Endodermal cell (in vitro differentiated cells): ENCODE data around the gene ATXN7L3. TPM values are rescaled to one million over a fixed set of nuclear protein-coding genes. Genes with fewer than 3 reads are reported as not detected.

Experiments used
- DNase-seq: peaks from one replicate; pipeline ENCODE4 v3.0.0-alpha.2; 2017
- H3K27ac ChIP-seq: 2 replicates; pipeline ENCODE4 v1.5.1; 2013; ENCODE audit warnings: mild to moderate bottlenecking, low read depth, low read length, moderate library complexity
- H3K27me3 ChIP-seq: 2 replicates; pipeline ENCODE4 v1.6.1; 2013; ENCODE audit warnings: mild to moderate bottlenecking, low read length, moderate library complexity; ENCODE audit not compliant: insufficient read depth, control insufficient read depth, poor library complexity, severe bottlenecking
- H3K36me3 ChIP-seq: 2 replicates; pipeline ENCODE4 v1.7.0; 2013; ENCODE audit warnings: mild to moderate bottlenecking, low read length, moderate library complexity; ENCODE audit not compliant: control insufficient read depth, insufficient read depth
- H3K4me1 ChIP-seq: one replicate; pipeline ENCODE4 v1.7.0; 2013; ENCODE audit warnings: low read length; ENCODE audit not compliant: control insufficient read depth, insufficient read depth
- H3K4me3 ChIP-seq: 2 replicates; pipeline ENCODE4 v1.5.1; 2013; ENCODE audit warnings: mild to moderate bottlenecking, low read length, moderate library complexity
- H3K9ac ChIP-seq: 2 replicates; pipeline ENCODE4 v1.6.1; 2013; ENCODE audit warnings: mild to moderate bottlenecking, low read length, moderate library complexity; ENCODE audit not compliant: poor library complexity, severe bottlenecking; ENCODE audit errors: extremely low read depth
- H3K9me3 ChIP-seq: 2 replicates; pipeline ENCODE4 v1.6.1; 2013; ENCODE audit warnings: mild to moderate bottlenecking, low read length, moderate library complexity; ENCODE audit not compliant: control insufficient read depth
- H3K27ac Mint-ChIP-seq: 2 replicates; pipeline ENCODE4 v1.8.0; 2020; ENCODE audit warnings: mixed read lengths
- H3K27me3 Mint-ChIP-seq: 2 replicates; pipeline ENCODE4 v1.8.0; 2021; ENCODE audit warnings: mild to moderate bottlenecking, mixed read lengths; ENCODE audit not compliant: insufficient read depth
- H3K36me3 Mint-ChIP-seq: 2 replicates; pipeline ENCODE4 v1.8.0; 2020; ENCODE audit warnings: low read depth, mixed read lengths
- H3K4me1 Mint-ChIP-seq: 2 replicates; pipeline ENCODE4 v1.8.0; 2020; ENCODE audit warnings: mixed read lengths
- H3K4me3 Mint-ChIP-seq: 2 replicates; pipeline ENCODE4 v1.8.0; 2020; ENCODE audit warnings: mild to moderate bottlenecking, moderate library complexity, mixed read lengths
- H3K9me3 Mint-ChIP-seq: 2 replicates; pipeline ENCODE4 v1.8.0; 2020; ENCODE audit warnings: mild to moderate bottlenecking, mixed read lengths
- WGBS, 2 experiments: methylation state at CpG; one replicate each; pipeline versions ENCODE4 v1.1.5 to v1.1.7; 2013; ENCODE audit warnings: missing lambda C conversion rate in 2 of 2, mixed read lengths in 1 of 2; ENCODE audit not compliant: insufficient coverage in 1 of 2, insufficient read length in 1 of 2; 5-methylcytosine and 5-hydroxymethylcytosine counted together
- total RNA-seq, 2 donors: library from RNA; stranded (reverse); fragmentation: NEBNext Ultra II Directional in 1 of 2; extraction: Animal tissue kit (Norgen Biotek cat#: 25700) in 1 of 2; gene quantifications; 2 replicates in 1 of 2; 3 replicates in 1 of 2; pipeline ENCODE4 v1.2.1, GENCODE V29; 2021
- TF ChIP-seq, protein P1 (sequence below): fragments of 200-600 bp; sonication (generic); conservative IDR thresholded peaks from 2 replicates; pipeline ENCODE4 v1.5.0; 2021; ENCODE audit warnings: antibody characterized with exemption, mild to moderate bottlenecking

ATXN7L3 gene
- total RNA-seq, 2 donors from 2014 or later: 118 to 144 TPM

DNA sequence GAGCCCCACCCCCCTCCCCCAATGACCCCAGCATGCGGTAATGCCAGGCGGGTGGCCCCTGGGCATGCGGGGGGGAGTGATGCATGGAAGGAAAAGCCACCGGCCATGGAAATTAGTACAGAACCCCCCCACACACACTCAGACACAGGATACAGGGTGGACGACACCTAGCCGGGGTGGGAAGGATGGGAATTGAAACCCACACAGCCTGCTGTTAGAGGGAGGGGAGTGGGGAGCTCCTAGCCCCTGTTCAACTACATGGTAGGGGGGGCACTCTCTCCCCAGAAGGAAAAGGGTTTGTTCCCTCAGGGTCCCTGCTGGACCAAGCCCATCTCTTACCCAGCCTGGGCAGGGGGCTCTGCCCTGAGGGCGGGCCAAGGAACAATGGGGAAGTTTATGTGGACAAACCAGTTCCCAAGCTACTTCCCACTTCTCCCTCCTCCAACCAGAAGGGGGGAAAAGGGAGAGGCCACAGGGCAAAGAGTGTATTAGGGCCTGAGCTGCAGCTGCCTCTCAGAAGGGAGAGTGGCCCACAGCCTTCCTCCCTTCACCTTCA is 7.7 kb downstream of the ATXN7L3 start:
- Mint-ChIP-seq H3K9me3 (no peaks in the 10 kb centered on the region), H3K27ac (peak overlapping the region; percentile 72), H3K4me3 (no peak overlapping the region), H3K27me3 (no peaks in the 10 kb centered on the region), H3K36me3 (peaks cover 46% of the 10 kb centered on the region), H3K4me1 (peaks cover 18% of the 10 kb centered on the region)
- TF ChIP-seq, protein P1, sequence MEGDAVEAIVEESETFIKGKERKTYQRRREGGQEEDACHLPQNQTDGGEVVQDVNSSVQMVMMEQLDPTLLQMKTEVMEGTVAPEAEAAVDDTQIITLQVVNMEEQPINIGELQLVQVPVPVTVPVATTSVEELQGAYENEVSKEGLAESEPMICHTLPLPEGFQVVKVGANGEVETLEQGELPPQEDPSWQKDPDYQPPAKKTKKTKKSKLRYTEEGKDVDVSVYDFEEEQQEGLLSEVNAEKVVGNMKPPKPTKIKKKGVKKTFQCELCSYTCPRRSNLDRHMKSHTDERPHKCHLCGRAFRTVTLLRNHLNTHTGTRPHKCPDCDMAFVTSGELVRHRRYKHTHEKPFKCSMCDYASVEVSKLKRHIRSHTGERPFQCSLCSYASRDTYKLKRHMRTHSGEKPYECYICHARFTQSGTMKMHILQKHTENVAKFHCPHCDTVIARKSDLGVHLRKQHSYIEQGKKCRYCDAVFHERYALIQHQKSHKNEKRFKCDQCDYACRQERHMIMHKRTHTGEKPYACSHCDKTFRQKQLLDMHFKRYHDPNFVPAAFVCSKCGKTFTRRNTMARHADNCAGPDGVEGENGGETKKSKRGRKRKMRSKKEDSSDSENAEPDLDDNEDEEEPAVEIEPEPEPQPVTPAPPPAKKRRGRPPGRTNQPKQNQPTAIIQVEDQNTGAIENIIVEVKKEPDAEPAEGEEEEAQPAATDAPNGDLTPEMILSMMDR: no peak
- peaks cover 6% of the 10 kb centered on the region for H3K4me1 ChIP-seq
- DNase-seq: peak; percentile 85
- peaks cover 61% of the 10 kb centered on the region for H3K36me3 ChIP-seq
- WGBS, 2 experiments: 82% methylated on average over 2 of the region's 7 CpGs; no CpG with 5 or more reads in 1 of the 2 experiments
- no peaks in the 10 kb centered on the region for H3K9me3 ChIP-seq
- no peaks in the 10 kb centered on the region for H3K27me3 ChIP-seq
- H3K27ac ChIP-seq: peak overlapping the region; percentile 60
- H3K4me3 ChIP-seq: no peak overlapping the region
- no peak overlapping the region for H3K9ac ChIP-seq

DNA sequence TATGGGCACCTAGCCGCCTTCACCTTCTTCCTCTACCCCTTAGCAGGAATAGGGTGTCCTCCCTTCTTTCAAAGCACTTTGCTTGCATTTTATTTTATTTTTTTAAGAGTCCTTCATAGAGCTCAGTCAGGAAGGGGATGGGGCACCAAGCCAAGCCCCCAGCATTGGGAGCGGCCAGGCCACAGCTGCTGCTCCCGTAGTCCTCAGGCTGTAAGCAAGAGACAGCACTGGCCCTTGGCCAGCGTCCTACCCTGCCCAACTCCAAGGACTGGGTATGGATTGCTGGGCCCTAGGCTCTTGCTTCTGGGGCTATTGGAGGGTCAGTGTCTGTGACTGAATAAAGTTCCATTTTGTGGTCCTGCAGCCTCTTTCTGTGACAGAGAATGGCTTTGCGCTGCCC is 8.3 kb downstream of the ATXN7L3 start:
- no peaks in the 10 kb centered on the region for H3K27me3 Mint-ChIP-seq
- H3K27ac Mint-ChIP-seq: peak overlapping the region; percentile 72
- no peak overlapping the region for H3K27ac ChIP-seq
- H3K9me3 Mint-ChIP-seq: no peaks in the 10 kb centered on the region
- peaks cover 55% of the 10 kb centered on the region for H3K36me3 ChIP-seq
- peaks cover 41% of the 10 kb centered on the region for H3K36me3 Mint-ChIP-seq
- H3K4me1 Mint-ChIP-seq: peaks cover 16% of the 10 kb centered on the region
- no peak overlapping the region for H3K4me3 Mint-ChIP-seq
- TF ChIP-seq, protein P1: no peak
- 94 to 96% methylated on average over 4 to 5 of the region's 5 CpGs for WGBS, 2 experiments
- H3K27me3 ChIP-seq: no peaks in the 10 kb centered on the region
- no peaks in the 10 kb centered on the region for H3K9me3 ChIP-seq
- no peak overlapping the region for H3K9ac ChIP-seq
- peaks cover 6% of the 10 kb centered on the region for H3K4me1 ChIP-seq
- no peak for DNase-seq
- H3K4me3 ChIP-seq: no peak overlapping the region

DNA sequence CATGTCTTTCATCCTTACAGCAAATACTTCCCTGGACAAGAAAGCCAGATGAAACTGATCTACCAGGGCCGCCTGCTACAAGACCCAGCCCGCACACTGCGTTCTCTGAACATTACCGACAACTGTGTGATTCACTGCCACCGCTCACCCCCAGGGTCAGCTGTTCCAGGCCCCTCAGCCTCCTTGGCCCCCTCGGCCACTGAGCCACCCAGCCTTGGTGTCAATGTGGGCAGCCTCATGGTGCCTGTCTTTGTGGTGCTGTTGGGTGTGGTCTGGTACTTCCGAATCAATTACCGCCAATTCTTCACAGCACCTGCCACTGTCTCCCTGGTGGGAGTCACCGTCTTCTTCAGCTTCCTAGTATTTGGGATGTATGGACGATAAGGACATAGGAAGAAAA is 9.2 kb downstream of the ATXN7L3 start:
- Histone ChIP-seq H3K36me3 (peaks cover 48% of the 10 kb centered on the region), H3K4me1 (peaks cover 6% of the 10 kb centered on the region), H3K9ac (no peak overlapping the region), H3K4me3 (no peak overlapping the region), H3K9me3 (no peaks in the 10 kb centered on the region), H3K27me3 (no peaks in the 10 kb centered on the region), H3K27ac (no peak overlapping the region)
- WGBS, 2 experiments: 94 to 97% methylated on average over 5 to 10 of the region's 10 CpGs
- TF ChIP-seq, protein P1: no peak
- H3K4me3 Mint-ChIP-seq: no peak overlapping the region
- peak overlapping the region; percentile 72 for H3K27ac Mint-ChIP-seq
- H3K9me3 Mint-ChIP-seq: no peaks in the 10 kb centered on the region
- no peak for DNase-seq
- H3K36me3 Mint-ChIP-seq: peaks cover 34% of the 10 kb centered on the region
- peaks cover 15% of the 10 kb centered on the region for H3K4me1 Mint-ChIP-seq
- H3K27me3 Mint-ChIP-seq: no peaks in the 10 kb centered on the region
